ENCODE measurements around the gene SHISAL2A.

SHISAL2A gene

GRCh38 chr1:52602856-52603600 is 29.9 kb upstream of the SHISAL2A start:
- H3K4me1 Mint-ChIP-seq (ENCODE audit: low read depth): peaks cover 48% of the 10 kb centered on the region
- no peaks in the 10 kb centered on the region for H3K9me3 Mint-ChIP-seq
- H3K4me3 Mint-ChIP-seq: peak overlapping the region; percentile 92
- peaks cover 40% of the 10 kb centered on the region for H3K36me3 Mint-ChIP-seq (ENCODE audit: low read depth)
- peak overlapping the region; percentile 93 for H3K27ac Mint-ChIP-seq
- H3K27me3 Mint-ChIP-seq (ENCODE audit: low read depth): peaks cover 1% of the 10 kb centered on the region

GRCh38 chr1:52603630-52604029 is 29.3 kb upstream of the SHISAL2A start:
- H3K27me3 Mint-ChIP-seq (ENCODE audit: low read depth): no peaks in the 10 kb centered on the region
- H3K4me3 Mint-ChIP-seq: peak overlapping the region; percentile 92
- H3K9me3 Mint-ChIP-seq: no peaks in the 10 kb centered on the region
- peaks cover 48% of the 10 kb centered on the region for H3K4me1 Mint-ChIP-seq (ENCODE audit: low read depth)
- peaks cover 40% of the 10 kb centered on the region for H3K36me3 Mint-ChIP-seq (ENCODE audit: low read depth)
- peak overlapping the region; percentile 93 for H3K27ac Mint-ChIP-seq

- H3K36me3 Mint-ChIP-seq (ENCODE audit: low read depth): peaks cover 38% of the 10 kb centered on the region
- H3K27me3 Mint-ChIP-seq (ENCODE audit: low read depth): no peaks in the 10 kb centered on the region
- no peaks in the 10 kb centered on the region for H3K9me3 Mint-ChIP-seq
- H3K27ac Mint-ChIP-seq: peak overlapping the region; percentile 93
- H3K4me1 Mint-ChIP-seq (ENCODE audit: low read depth): peaks cover 48% of the 10 kb centered on the region
- peak overlapping the region; percentile 92 for H3K4me3 Mint-ChIP-seq
Measured at GRCh38 chr1:52604063-52604770, 28.8 kb upstream of the SHISAL2A start.

GRCh38 chr1:52613636-52614373 is 19.2 kb upstream of the SHISAL2A start:
- no peaks in the 10 kb centered on the region for H3K9me3 Mint-ChIP-seq
- H3K36me3 Mint-ChIP-seq (ENCODE audit: low read depth): peaks cover 2% of the 10 kb centered on the region
- H3K27me3 Mint-ChIP-seq (ENCODE audit: low read depth): no peaks in the 10 kb centered on the region
- peaks cover 11% of the 10 kb centered on the region for H3K4me1 Mint-ChIP-seq (ENCODE audit: low read depth)
- no peak overlapping the region for H3K4me3 Mint-ChIP-seq
- H3K27ac Mint-ChIP-seq: no peak overlapping the region

GRCh38 chr1:52614671-52615070 is 18.3 kb upstream of the SHISAL2A start:
- H3K9me3 Mint-ChIP-seq: no peaks in the 10 kb centered on the region
- H3K4me1 Mint-ChIP-seq (ENCODE audit: low read depth): peaks cover 11% of the 10 kb centered on the region
- no peaks in the 10 kb centered on the region for H3K27me3 Mint-ChIP-seq (ENCODE audit: low read depth)
- no peak overlapping the region for H3K4me3 Mint-ChIP-seq
- H3K36me3 Mint-ChIP-seq (ENCODE audit: low read depth): peaks cover 2% of the 10 kb centered on the region
- H3K27ac Mint-ChIP-seq: no peak overlapping the region

- peaks cover 3% of the 10 kb centered on the region for H3K9me3 Mint-ChIP-seq
- peaks cover 7% of the 10 kb centered on the region for H3K36me3 Mint-ChIP-seq (ENCODE audit: low read depth)
- H3K27me3 Mint-ChIP-seq (ENCODE audit: low read depth): no peaks in the 10 kb centered on the region
- no peak overlapping the region for H3K4me3 Mint-ChIP-seq
- peaks cover 11% of the 10 kb centered on the region for H3K4me1 Mint-ChIP-seq (ENCODE audit: low read depth)
- H3K27ac Mint-ChIP-seq: peak overlapping the region; percentile 58
Measured at GRCh38 chr1:52615489-52616042, 17.4 kb upstream of the SHISAL2A start.

GRCh38 chr1:52621950-52622349 is 11.0 kb upstream of the SHISAL2A start:
- H3K27me3 Mint-ChIP-seq (ENCODE audit: low read depth): no peaks in the 10 kb centered on the region
- no peak overlapping the region for H3K27ac Mint-ChIP-seq

GRCh38 chr1:52623812-52624211 is 9.2 kb upstream of the SHISAL2A start:
- Mint-ChIP-seq H3K36me3 (ENCODE audit: low read depth) (peaks cover 8% of the 10 kb centered on the region), H3K27me3 (ENCODE audit: low read depth) (no peaks in the 10 kb centered on the region), H3K4me3 (no peak overlapping the region), H3K9me3 (peaks cover 10% of the 10 kb centered on the region), H3K27ac (no peak overlapping the region), H3K4me1 (ENCODE audit: low read depth) (peaks cover 2% of the 10 kb centered on the region)

More at GRCh38 chr1:52621950-52622349, 11.0 kb upstream of the SHISAL2A start:
- Mint-ChIP-seq H3K4me3 (no peak overlapping the region), H3K36me3 (ENCODE audit: low read depth) (peaks cover 8% of the 10 kb centered on the region), H3K4me1 (ENCODE audit: low read depth) (peaks cover 2% of the 10 kb centered on the region), H3K9me3 (peaks cover 10% of the 10 kb centered on the region)

- no peaks in the 10 kb centered on the region for H3K27me3 Mint-ChIP-seq (ENCODE audit: low read depth)
- H3K4me1 Mint-ChIP-seq (ENCODE audit: low read depth): peaks cover 9% of the 10 kb centered on the region
- H3K9me3 Mint-ChIP-seq: peaks cover 3% of the 10 kb centered on the region
- no peak overlapping the region for H3K4me3 Mint-ChIP-seq
- no peak overlapping the region for H3K27ac Mint-ChIP-seq
- H3K36me3 Mint-ChIP-seq (ENCODE audit: low read depth): peaks cover 2% of the 10 kb centered on the region
Measured at GRCh38 chr1:52627028-52627427, 5.9 kb upstream of the SHISAL2A start.

- Mint-ChIP-seq H3K36me3 (ENCODE audit: low read depth) (peaks cover 3% of the 10 kb centered on the region), H3K4me3 (no peak overlapping the region), H3K27me3 (ENCODE audit: low read depth) (peaks cover 2% of the 10 kb centered on the region), H3K4me1 (ENCODE audit: low read depth) (peaks cover 13% of the 10 kb centered on the region), H3K27ac (no peak overlapping the region), H3K9me3 (no peaks in the 10 kb centered on the region)
Measured at GRCh38 chr1:52628614-52629324, 4.2 kb upstream of the SHISAL2A start.

GRCh38 chr1:52629325-52629643 is 3.7 kb upstream of the SHISAL2A start:
- Mint-ChIP-seq H3K27ac (no peak overlapping the region), H3K27me3 (ENCODE audit: low read depth) (peaks cover 4% of the 10 kb centered on the region), H3K36me3 (ENCODE audit: low read depth) (peaks cover 8% of the 10 kb centered on the region), H3K9me3 (no peaks in the 10 kb centered on the region), H3K4me3 (no peak overlapping the region), H3K4me1 (ENCODE audit: low read depth) (peaks cover 18% of the 10 kb centered on the region)

GRCh38 chr1:52629667-52630066 is 3.3 kb upstream of the SHISAL2A start:
- Mint-ChIP-seq H3K27me3 (ENCODE audit: low read depth) (peaks cover 4% of the 10 kb centered on the region), H3K27ac (no peak overlapping the region), H3K36me3 (ENCODE audit: low read depth) (peaks cover 10% of the 10 kb centered on the region), H3K4me1 (ENCODE audit: low read depth) (peaks cover 22% of the 10 kb centered on the region), H3K9me3 (no peaks in the 10 kb centered on the region), H3K4me3 (no peak overlapping the region)

GRCh38 chr1:52631759-52632331 is 1.1 kb upstream of the SHISAL2A start:
- H3K27me3 Mint-ChIP-seq (ENCODE audit: low read depth): peaks cover 4% of the 10 kb centered on the region
- H3K27ac Mint-ChIP-seq: peak overlapping the region; percentile 74
- peak overlapping the region; percentile 56 for H3K4me3 Mint-ChIP-seq
- no peaks in the 10 kb centered on the region for H3K9me3 Mint-ChIP-seq
- peaks cover 38% of the 10 kb centered on the region for H3K4me1 Mint-ChIP-seq (ENCODE audit: low read depth)
- H3K36me3 Mint-ChIP-seq (ENCODE audit: low read depth): peaks cover 8% of the 10 kb centered on the region

- H3K36me3 Mint-ChIP-seq (ENCODE audit: low read depth): peaks cover 9% of the 10 kb centered on the region
- H3K9me3 Mint-ChIP-seq: no peaks in the 10 kb centered on the region
- H3K4me1 Mint-ChIP-seq (ENCODE audit: low read depth): peaks cover 53% of the 10 kb centered on the region
- peak overlapping the region; percentile 91 for H3K27ac Mint-ChIP-seq
- peaks cover 4% of the 10 kb centered on the region for H3K27me3 Mint-ChIP-seq (ENCODE audit: low read depth)
- H3K4me3 Mint-ChIP-seq: peak overlapping the region; percentile 86
Measured at GRCh38 chr1:52633291-52633754, 355 bp downstream of the SHISAL2A start.

Measured in T-helper 1 cell treated with Interleukin-12 subunit alpha and Interleukin-12 subunit beta and Interleukin-4 antibody, amounts not matched to agents 30 μg/mL and 1 μg/mL, for 36 hours (primary cell).